ENCODE results near the gene LATS1. TPM values are rescaled to one million over a fixed set of nuclear protein-coding genes. Genes with fewer than 3 reads are reported as not detected.
"Not testable (repeated sequence)": the region's sequence is repeated elsewhere in the genome, so short reads cannot be mapped to it uniquely, and the experiment has no call there.

The LATS1 gene
- total and polyA plus RNA-seq, 3 donors from 2014 or later = 17.4 to 38.7 (median 35.0) TPM

GRCh38 chr6:149680503-149680902, 37.4 kb downstream of the LATS1 start:
- Histone ChIP-seq H3K9me3 (no peaks in the 10 kb centered on the region), H3K4me3 (no peak overlapping the region), H3K27ac (no peak overlapping the region), H3K36me3 (ENCODE audit: low read depth, missing control alignments) (no peaks in the 10 kb centered on the region), H3K27me3 (no peaks in the 10 kb centered on the region), H3K4me1 (no peaks in the 10 kb centered on the region)
- no peak for TF ChIP-seq POLR2A (IDR thresholded peaks at IDR 0.05)
- TF ChIP-seq, protein P1, sequence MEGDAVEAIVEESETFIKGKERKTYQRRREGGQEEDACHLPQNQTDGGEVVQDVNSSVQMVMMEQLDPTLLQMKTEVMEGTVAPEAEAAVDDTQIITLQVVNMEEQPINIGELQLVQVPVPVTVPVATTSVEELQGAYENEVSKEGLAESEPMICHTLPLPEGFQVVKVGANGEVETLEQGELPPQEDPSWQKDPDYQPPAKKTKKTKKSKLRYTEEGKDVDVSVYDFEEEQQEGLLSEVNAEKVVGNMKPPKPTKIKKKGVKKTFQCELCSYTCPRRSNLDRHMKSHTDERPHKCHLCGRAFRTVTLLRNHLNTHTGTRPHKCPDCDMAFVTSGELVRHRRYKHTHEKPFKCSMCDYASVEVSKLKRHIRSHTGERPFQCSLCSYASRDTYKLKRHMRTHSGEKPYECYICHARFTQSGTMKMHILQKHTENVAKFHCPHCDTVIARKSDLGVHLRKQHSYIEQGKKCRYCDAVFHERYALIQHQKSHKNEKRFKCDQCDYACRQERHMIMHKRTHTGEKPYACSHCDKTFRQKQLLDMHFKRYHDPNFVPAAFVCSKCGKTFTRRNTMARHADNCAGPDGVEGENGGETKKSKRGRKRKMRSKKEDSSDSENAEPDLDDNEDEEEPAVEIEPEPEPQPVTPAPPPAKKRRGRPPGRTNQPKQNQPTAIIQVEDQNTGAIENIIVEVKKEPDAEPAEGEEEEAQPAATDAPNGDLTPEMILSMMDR (IDR thresholded peaks at IDR 0.05) = no peak
- WGBS, 2 donors = 59 to 73% methylated on average over 1 of the region's 1 CpG
- intact Hi-C loops (cut with DNase I; ENCODE audit: low total_unique reads) = no loop called here
- DNase-seq = no peak

GRCh38 chr6:149672265-149672664, 45.6 kb downstream of the LATS1 start:
- H3K9me3 ChIP-seq; H3K36me3 ChIP-seq (ENCODE audit: low read depth, missing control alignments); H3K4me1 ChIP-seq; DNase-seq; H3K27ac ChIP-seq; H3K4me3 ChIP-seq; H3K27me3 ChIP-seq; intact Hi-C loops (cut with DNase I; ENCODE audit: low total_unique reads): not testable (repeated sequence)

GRCh38 chr6:149660028-149660427, 57.9 kb downstream of the LATS1 start:
- H3K36me3 ChIP-seq (ENCODE audit: low read depth, missing control alignments) = no peaks in the 10 kb centered on the region
- 92 to 94% methylated on average over 4 of the region's 4 CpGs for WGBS, 2 donors

DNA sequence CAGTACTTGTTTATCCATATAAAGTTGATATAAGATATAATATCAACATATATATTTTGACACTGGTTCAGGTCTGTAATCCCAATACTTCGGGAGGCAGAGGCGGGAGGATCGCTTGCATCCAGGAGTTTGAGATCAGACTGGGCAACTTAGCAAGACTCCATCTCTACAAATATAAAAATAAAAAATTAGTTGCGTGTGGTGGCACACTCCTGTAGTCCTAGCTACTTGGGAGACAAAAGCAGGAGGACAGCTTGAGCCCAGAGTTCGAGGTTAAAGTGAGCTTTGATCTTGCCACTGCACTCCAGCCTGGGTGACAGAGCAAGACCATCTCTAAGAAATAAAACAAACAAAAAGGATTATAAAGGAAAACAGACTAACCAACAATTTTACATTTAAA, 60.5 kb downstream of the LATS1 start:
- TF ChIP-seq, protein P1 (IDR thresholded peaks at IDR 0.05) = no peak
- H3K4me1 ChIP-seq = no peaks in the 10 kb centered on the region
- intact Hi-C loops (cut with DNase I; ENCODE audit: low total_unique reads) = no loop called here
- DNase-seq = no peak
- no peaks in the 10 kb centered on the region for H3K9me3 ChIP-seq
- no peaks in the 10 kb centered on the region for H3K27me3 ChIP-seq
- H3K4me3 ChIP-seq = no peak overlapping the region
- no peak overlapping the region for H3K27ac ChIP-seq
- 96 to 99% methylated on average over 5 of the region's 5 CpGs for WGBS, 2 donors
- no peaks in the 10 kb centered on the region for H3K36me3 ChIP-seq (ENCODE audit: low read depth, missing control alignments)

More at GRCh38 chr6:149660028-149660427, 57.9 kb downstream of the LATS1 start:
- TF ChIP-seq, protein P1 (IDR thresholded peaks at IDR 0.05) = no peak
- TF ChIP-seq POLR2A (IDR thresholded peaks at IDR 0.05) = no peak
- H3K4me1 ChIP-seq = no peaks in the 10 kb centered on the region
- no peaks in the 10 kb centered on the region for H3K27me3 ChIP-seq
- H3K4me3 ChIP-seq = no peak overlapping the region
- H3K27ac ChIP-seq = no peak overlapping the region
- intact Hi-C loops (cut with DNase I; ENCODE audit: low total_unique reads) = no loop called here
- no peak for DNase-seq
- no peaks in the 10 kb centered on the region for H3K9me3 ChIP-seq

DNA sequence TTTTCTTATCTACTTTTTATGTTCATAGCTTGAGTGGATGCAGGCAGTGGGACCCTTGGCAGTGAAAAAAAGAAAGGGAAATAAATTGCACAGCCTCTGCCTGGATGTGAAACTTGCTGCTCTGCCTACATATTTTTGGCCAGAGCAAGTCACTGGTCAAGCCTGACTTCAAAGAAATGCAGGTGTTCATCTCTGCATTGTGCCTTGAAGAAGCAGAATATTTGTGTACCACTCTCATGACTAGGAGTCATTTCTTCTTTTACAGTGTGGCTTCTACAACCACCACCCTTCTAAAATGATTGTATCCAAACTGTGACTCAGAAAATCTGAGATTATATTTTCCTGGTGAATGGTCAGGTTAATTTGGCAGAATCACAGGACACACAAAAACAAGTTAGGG, 66.8 kb downstream of the LATS1 start:
- DNase-seq = no peak
- Histone ChIP-seq H3K36me3 (ENCODE audit: low read depth, missing control alignments) (no peaks in the 10 kb centered on the region), H3K9me3 (no peaks in the 10 kb centered on the region), H3K27me3 (no peaks in the 10 kb centered on the region), H3K27ac (no peak overlapping the region), H3K4me3 (no peak overlapping the region), H3K4me1 (peaks cover 5% of the 10 kb centered on the region)
- intact Hi-C loops (cut with DNase I; ENCODE audit: low total_unique reads) = no loop called here
- TF ChIP-seq, protein P1 (IDR thresholded peaks at IDR 0.05) = no peak
- no peak for TF ChIP-seq POLR2A (IDR thresholded peaks at IDR 0.05)

All from testis (tissue), 3 donors.